ENCODE measurements around the gene GASK1A. TPM values are rescaled to one million over a fixed set of nuclear protein-coding genes. Genes with fewer than 3 reads are reported as not detected.

Gene GASK1A
- total and polyA plus RNA-seq, 2 of the 8 experiments (the other 6 are each of a cell fraction or from before 2014, with no cell fraction given) = 4.7 to 7.9 TPM

- TF ChIP-seq CHD7 (IDR thresholded peaks at IDR 0.05; ENCODE audit: insufficient replicate concordance, low read length) = no peak
- no peak for TF ChIP-seq HDAC2 (IDR thresholded peaks at IDR 0.05; ENCODE audit: borderline replicate concordance in 1 of 2, low read depth in 2 of 2, low read length in 2 of 2)
- no peak for TF ChIP-seq SIX5 (IDR thresholded peaks at IDR 0.05; ENCODE audit: low read depth, low read length)
- TF ChIP-seq JUN (IDR thresholded peaks at IDR 0.05; ENCODE audit: low read depth, low read length) = no peak
- TF ChIP-seq PHF8 (conservative IDR thresholded peaks at IDR 0.05; ENCODE audit: low read depth, low read length) = no peak
Observed at GRCh38 chr3:43062040-43062563, 83.0 kb downstream of the GASK1A start (continued).
